KG1 (cell line): Measurements from ENCODE around the gene ZSCAN29.
A peak's percentile ranks its signal among the peaks of the same experiment; 100 is the strongest.

Experiments
- DNase-seq: peaks from one replicate; lab custom pipeline; 2025; lab: John Stamatoyannopoulos, UW

The ZSCAN29 gene

GRCh38 chr15:43347114-43347513 lies 23.7 kb downstream of the ZSCAN29 start:
- DNase-seq = no peak

- no peak for DNase-seq
Observed at GRCh38 chr15:43346305-43346704, 24.5 kb downstream of the ZSCAN29 start.

GRCh38 chr15:43330780-43331087 lies 40.1 kb downstream of the ZSCAN29 start:
- DNase-seq = no peak

GRCh38 chr15:43329960-43330779 lies 40.7 kb downstream of the ZSCAN29 start, which contains the start of gene LCMT2:
LCMT2 (minus strand) TSS chr15:43330573; CDS start chr15:43330489, 84 bp downstream.
- DNase-seq = peak; percentile 73

- no peak for DNase-seq
Observed at GRCh38 chr15:43329217-43329959, 41.5 kb downstream of the ZSCAN29 start.

GRCh38 chr15:43325039-43325684 lies 45.7 kb downstream of the ZSCAN29 start:
- no peak for DNase-seq

- DNase-seq = no peak
Observed at GRCh38 chr15:43318990-43319771, 51.7 kb downstream of the ZSCAN29 start.

- DNase-seq = no peak
Observed at GRCh38 chr15:43317566-43318184, 53.2 kb downstream of the ZSCAN29 start.

GRCh38 chr15:43316971-43317346 lies 53.9 kb downstream of the ZSCAN29 start:
- DNase-seq = no peak

GRCh38 chr15:43316016-43316970 lies 54.5 kb downstream of the ZSCAN29 start:
- no peak for DNase-seq

GRCh38 chr15:43314171-43314570 lies 56.7 kb downstream of the ZSCAN29 start:
- no peak for DNase-seq

- DNase-seq = no peak
Observed at GRCh38 chr15:43312378-43312777, 58.5 kb downstream of the ZSCAN29 start.
